Activated T-helper 17 cell treated with anti-CD3 and anti-CD28 coated beads, Interleukin-2, amount 50 U/mL, for 72 hours (primary cell): ENCODE measurements around the gene RALBP1. TPM values are rescaled to one million over a fixed set of nuclear protein-coding genes. Genes with fewer than 3 reads are reported as not detected.

ENCODE experiments used
- ATAC-seq: fragments of 150-1000 bp; cut with Tn5 transposase; replicated peaks from 2 replicates; pipeline ENCODE4 v1.10.0; 2021; ENCODE audit warnings: mild to moderate bottlenecking, moderate library complexity
- H3K27ac Mint-ChIP-seq: one replicate; pipeline ENCODE4 v1.8.0; 2022; ENCODE audit warnings: mixed read lengths
- H3K27me3 Mint-ChIP-seq: one replicate; pipeline ENCODE4 v1.8.0; 2022; ENCODE audit warnings: mixed read lengths
- H3K36me3 Mint-ChIP-seq: one replicate; pipeline ENCODE4 v1.8.0; 2022; ENCODE audit warnings: low read depth, mild to moderate bottlenecking, mixed read lengths
- H3K4me1 Mint-ChIP-seq: one replicate; pipeline ENCODE4 v1.8.0; 2022; ENCODE audit warnings: mixed read lengths
- H3K4me3 Mint-ChIP-seq: one replicate; pipeline ENCODE4 v1.8.0; 2022; ENCODE audit warnings: mild to moderate bottlenecking, mixed read lengths
- H3K9me3 Mint-ChIP-seq: one replicate; pipeline ENCODE4 v1.8.0; 2022; ENCODE audit warnings: mixed read lengths
- total RNA-seq, 2 donors: library from RNA; stranded (reverse); gene quantifications; one replicate each; pipeline ENCODE4 v1.2.3, GENCODE V29; 2022

Gene RALBP1
- total RNA-seq, 2 donors from 2014 or later = 53.2 to 62.7 TPM

DNA sequence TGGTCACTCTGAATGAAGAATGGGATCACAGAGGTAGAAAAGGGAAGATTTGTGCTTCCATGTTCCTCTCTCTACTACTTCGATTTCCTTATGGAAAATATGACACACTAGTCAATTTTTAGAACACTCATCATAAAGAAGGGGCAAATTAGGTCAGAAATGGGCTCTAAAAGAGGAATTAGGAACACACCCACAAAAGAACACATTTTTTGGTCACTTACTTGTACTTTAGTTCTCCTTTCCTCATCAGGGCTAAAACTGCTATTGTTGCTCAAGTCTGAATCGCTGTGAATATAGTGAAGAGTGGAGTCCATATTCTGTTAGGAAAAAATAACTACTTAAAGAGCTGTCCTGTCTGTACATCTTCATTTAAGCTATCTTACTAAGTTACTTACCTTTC is 86.4 kb downstream of the RALBP1 start:
- no peak overlapping the region for H3K27ac Mint-ChIP-seq
- H3K36me3 Mint-ChIP-seq = peaks cover 82% of the 10 kb centered on the region
- H3K4me1 Mint-ChIP-seq = no peaks in the 10 kb centered on the region
- H3K9me3 Mint-ChIP-seq = no peaks in the 10 kb centered on the region
- no peak for ATAC-seq
- H3K4me3 Mint-ChIP-seq = no peak overlapping the region
- H3K27me3 Mint-ChIP-seq = no peaks in the 10 kb centered on the region

DNA sequence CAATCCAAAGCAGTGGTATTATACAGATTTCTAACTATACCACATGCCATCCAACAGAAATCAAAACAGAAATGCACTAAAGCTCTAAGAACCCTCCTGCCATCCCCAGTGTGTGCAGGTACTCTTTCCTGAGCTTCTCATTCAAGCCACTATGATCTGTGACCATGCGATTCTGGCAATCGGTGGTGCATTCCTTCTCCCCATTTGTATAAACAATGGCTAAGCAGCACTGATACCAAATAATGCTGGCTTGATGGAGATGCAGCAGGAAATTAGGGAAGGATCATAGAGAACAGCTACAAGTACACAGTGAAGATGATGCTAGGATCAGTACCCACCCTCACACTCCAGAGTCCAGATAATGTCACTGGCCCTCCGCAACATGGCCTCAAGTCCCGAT is 87.3 kb downstream of the RALBP1 start:
- H3K27ac Mint-ChIP-seq = no peak overlapping the region
- peaks cover 82% of the 10 kb centered on the region for H3K36me3 Mint-ChIP-seq
- no peaks in the 10 kb centered on the region for H3K27me3 Mint-ChIP-seq
- H3K4me3 Mint-ChIP-seq = no peak overlapping the region
- H3K4me1 Mint-ChIP-seq = no peaks in the 10 kb centered on the region
- no peaks in the 10 kb centered on the region for H3K9me3 Mint-ChIP-seq
- ATAC-seq = no peak

DNA sequence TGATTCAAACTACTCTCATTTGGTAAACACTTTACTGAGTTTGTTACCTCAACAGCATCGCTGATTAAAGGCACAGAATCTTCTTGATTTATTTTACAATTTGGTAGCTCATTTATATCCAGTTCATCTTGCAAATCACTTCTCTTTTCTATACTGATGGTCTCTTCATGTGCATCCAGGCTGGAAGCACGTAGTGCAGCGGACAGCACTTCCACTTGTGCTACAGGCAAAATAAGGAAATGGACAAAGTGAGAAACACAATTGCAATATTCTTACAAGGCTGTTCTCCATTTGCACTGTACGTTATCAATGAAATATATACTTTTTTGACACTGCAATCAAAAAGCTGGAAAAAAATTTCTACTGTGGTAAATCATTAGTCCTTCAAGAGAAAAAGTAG is 88.0 kb downstream of the RALBP1 start:
- no peak for ATAC-seq
- H3K27ac Mint-ChIP-seq = no peak overlapping the region
- H3K36me3 Mint-ChIP-seq = peaks cover 76% of the 10 kb centered on the region
- no peaks in the 10 kb centered on the region for H3K9me3 Mint-ChIP-seq
- no peaks in the 10 kb centered on the region for H3K27me3 Mint-ChIP-seq
- H3K4me3 Mint-ChIP-seq = no peak overlapping the region
- no peaks in the 10 kb centered on the region for H3K4me1 Mint-ChIP-seq

DNA sequence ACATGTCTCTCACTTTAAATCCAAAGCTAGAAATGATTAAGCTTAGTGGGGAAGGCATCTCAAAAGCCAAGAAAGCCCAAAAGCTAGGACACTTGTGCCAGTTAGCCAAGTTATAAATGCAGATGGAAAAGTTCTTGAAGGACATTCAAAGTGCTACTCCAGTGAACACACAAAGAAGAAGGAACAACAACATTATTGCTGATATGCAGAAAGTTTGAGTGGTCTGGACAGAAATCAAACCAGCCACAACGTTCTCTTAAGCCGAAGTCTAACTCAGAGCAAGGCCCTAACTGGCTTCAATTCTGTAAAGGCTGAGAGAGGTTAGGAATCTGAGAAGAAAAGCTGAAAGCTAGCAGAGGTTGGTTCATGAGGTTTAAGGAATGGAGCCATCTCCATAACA is 90.1 kb downstream of the RALBP1 start:
- H3K27ac Mint-ChIP-seq = no peak overlapping the region
- H3K4me3 Mint-ChIP-seq = no peak overlapping the region
- H3K9me3 Mint-ChIP-seq = no peaks in the 10 kb centered on the region
- ATAC-seq = no peak
- H3K4me1 Mint-ChIP-seq = no peaks in the 10 kb centered on the region
- H3K27me3 Mint-ChIP-seq = no peaks in the 10 kb centered on the region
- peaks cover 69% of the 10 kb centered on the region for H3K36me3 Mint-ChIP-seq

DNA sequence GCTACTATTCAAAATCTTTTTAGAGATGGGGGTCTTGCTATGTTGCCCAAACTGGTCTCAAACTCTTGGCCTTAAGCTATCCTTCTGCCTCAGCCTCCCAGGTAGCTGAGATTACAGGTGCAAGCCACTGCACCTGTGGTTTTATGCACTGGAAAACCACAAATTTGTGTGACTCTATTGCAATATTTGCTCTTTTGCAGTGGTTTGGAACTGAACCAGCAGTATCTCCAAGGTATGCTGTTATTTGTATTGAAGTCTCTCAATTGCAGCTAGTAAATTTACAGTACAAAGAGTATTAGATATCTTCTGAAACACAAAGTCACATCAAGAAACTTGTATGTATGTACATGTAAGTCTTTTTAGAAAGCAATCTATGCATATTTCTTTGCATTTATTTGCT is 92.9 kb downstream of the RALBP1 start:
- no peak for ATAC-seq
- no peaks in the 10 kb centered on the region for H3K27me3 Mint-ChIP-seq
- no peak overlapping the region for H3K4me3 Mint-ChIP-seq
- no peaks in the 10 kb centered on the region for H3K9me3 Mint-ChIP-seq
- H3K4me1 Mint-ChIP-seq = peaks cover 5% of the 10 kb centered on the region
- H3K27ac Mint-ChIP-seq = no peak overlapping the region
- H3K36me3 Mint-ChIP-seq = peaks cover 64% of the 10 kb centered on the region

DNA sequence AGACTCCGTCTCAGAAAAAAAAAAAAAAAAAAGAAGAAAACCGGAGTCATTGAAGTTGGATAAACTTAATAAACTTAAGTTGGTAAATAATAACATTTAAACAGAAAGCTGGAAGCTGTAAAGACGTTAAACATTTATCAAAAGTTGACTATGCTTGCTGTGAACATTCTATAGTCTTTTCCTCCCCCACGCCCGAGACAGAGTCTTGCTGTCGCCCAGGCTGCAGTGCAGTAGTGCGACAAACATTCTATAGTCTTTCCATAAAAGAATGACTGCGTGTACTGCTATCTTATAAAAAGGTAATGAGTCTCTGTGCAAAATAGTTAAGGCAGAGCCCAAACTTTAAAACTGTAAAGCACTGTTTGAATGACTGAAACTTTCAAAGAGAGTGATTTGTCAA is 93.9 kb downstream of the RALBP1 start:
- H3K27ac Mint-ChIP-seq = no peak overlapping the region
- H3K4me3 Mint-ChIP-seq = no peak overlapping the region
- peaks cover 54% of the 10 kb centered on the region for H3K36me3 Mint-ChIP-seq
- H3K9me3 Mint-ChIP-seq = no peaks in the 10 kb centered on the region
- H3K4me1 Mint-ChIP-seq = peaks cover 5% of the 10 kb centered on the region
- no peaks in the 10 kb centered on the region for H3K27me3 Mint-ChIP-seq
- no peak for ATAC-seq

DNA sequence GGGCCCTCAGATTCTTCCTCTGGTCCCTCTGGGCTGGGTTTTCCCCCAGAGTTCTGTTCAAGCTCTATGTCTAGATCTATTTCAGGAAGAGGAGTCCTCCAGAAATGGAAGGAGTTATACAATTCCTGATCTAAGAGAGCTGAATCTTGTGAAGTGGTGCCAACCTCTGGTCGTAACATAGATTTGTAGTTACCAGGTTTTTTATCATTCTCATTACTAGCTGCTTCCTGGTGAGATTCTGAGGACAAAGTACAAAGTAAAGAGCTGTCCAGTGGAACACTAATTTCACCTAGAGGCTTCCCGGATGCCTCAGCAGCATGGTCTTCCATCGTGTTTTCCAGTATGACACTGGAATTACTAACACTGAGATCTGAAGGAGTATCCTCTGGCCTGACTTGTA is 94.9 kb downstream of the RALBP1 start:
- Mint-ChIP-seq H3K36me3 (peaks cover 49% of the 10 kb centered on the region), H3K9me3 (no peaks in the 10 kb centered on the region), H3K27ac (no peak overlapping the region), H3K4me1 (peaks cover 5% of the 10 kb centered on the region), H3K4me3 (no peak overlapping the region), H3K27me3 (no peaks in the 10 kb centered on the region)
- no peak for ATAC-seq

DNA sequence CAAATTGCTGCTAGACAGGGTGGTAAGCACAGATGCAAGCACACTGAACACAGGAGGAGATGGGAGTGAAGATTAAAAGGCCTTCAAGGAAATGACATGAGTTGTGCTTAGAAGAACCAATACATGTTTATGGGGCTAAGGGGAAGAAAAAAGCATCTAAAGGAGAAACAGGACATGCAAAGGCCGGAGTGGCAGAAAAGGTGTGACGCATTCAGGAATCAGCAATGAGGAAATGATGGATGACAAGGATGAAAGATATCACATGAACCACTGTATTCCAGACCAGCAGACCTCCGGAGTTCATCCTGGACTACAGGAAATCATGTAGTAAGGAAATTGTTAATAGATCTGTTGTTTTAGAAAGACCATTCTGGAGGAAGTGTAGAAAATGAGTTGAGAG is 96.2 kb downstream of the RALBP1 start:
- H3K4me3 Mint-ChIP-seq = no peak overlapping the region
- peaks cover 5% of the 10 kb centered on the region for H3K4me1 Mint-ChIP-seq
- no peak for ATAC-seq
- no peaks in the 10 kb centered on the region for H3K27me3 Mint-ChIP-seq
- no peaks in the 10 kb centered on the region for H3K9me3 Mint-ChIP-seq
- peaks cover 60% of the 10 kb centered on the region for H3K36me3 Mint-ChIP-seq
- H3K27ac Mint-ChIP-seq = peak overlapping the region; percentile 4

DNA sequence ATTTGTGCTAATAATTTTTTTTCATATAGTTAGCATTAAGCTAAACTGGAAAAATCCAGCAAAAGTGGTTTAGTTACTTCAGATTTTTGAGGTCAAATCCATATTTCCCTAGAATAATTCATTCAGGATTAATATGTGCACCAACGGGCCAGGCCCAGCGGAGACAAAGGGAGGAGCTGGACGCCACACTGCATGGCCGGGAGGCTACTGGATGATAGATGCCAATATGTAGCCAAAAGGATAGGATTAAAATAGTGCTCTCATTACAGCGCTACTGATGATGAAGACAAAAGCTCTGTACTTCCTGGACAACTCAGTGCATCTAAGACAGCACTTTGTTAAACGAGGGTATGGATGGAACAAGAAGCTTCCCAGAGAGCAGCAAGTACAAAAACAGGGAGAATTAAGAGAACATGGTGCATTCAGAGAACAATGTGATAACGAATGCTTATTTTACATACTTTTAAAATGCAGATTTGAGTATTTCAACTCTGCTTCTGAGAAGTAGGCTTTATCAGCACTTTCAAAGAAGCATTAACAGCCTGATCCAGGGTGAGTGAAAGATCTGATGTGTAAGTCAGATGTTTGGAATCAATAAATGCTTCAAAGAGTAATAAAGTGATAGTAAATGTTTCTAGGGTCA is 99.3 kb downstream of the RALBP1 start:
- Mint-ChIP-seq H3K36me3 (peaks cover 60% of the 10 kb centered on the region), H3K4me1 (peaks cover 5% of the 10 kb centered on the region), H3K27ac (no peak overlapping the region), H3K4me3 (no peak overlapping the region), H3K27me3 (no peaks in the 10 kb centered on the region), H3K9me3 (no peaks in the 10 kb centered on the region)
- ATAC-seq = no peak

DNA sequence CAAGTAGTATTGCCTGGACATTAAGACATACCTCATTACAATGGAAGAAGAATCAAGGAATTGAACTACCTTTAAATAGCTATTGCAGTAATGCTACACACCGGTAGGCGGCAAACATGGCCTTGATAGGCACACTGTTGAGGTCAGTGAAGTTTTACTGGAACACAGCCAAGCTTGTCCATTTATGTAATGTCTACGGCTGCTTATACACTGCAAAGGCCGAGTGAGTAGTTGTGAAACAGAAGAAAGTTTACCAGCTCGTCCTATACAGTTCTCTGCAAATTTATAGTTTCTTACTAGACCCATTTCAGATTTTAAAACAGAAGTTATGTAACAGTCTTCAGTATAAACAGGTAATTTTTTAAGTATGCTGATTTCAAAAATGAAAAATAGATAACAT is 100.2 kb downstream of the RALBP1 start:
- peaks cover 59% of the 10 kb centered on the region for H3K36me3 Mint-ChIP-seq

DNA sequence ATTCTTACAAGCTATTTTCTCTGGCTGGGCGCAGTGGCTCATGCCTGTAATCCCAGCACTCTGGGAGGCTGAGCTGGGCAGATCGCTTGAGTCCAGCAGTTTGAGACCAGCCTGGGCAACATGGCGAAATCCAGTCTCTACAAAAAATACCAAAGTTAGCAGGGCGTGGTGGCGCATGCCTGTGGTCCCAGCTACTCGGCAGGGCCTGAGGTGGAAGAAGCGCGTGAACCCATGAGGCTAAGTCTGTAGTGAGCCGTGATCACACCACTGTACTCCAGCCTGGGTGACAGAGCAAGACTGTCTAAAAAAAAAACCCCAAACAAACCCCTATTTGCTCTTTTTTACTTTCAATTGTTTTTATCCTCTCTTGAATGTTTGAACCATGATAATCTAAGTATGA is 102.0 kb downstream of the RALBP1 start:
- H3K36me3 Mint-ChIP-seq = peaks cover 59% of the 10 kb centered on the region
- no peak overlapping the region for H3K27ac Mint-ChIP-seq
- H3K9me3 Mint-ChIP-seq = no peaks in the 10 kb centered on the region
- H3K27me3 Mint-ChIP-seq = no peaks in the 10 kb centered on the region
- H3K4me1 Mint-ChIP-seq = no peaks in the 10 kb centered on the region
- ATAC-seq = no peak
- H3K4me3 Mint-ChIP-seq = no peak overlapping the region

More for the DNA sequence above, 100.2 kb downstream of the RALBP1 start:
- H3K27ac Mint-ChIP-seq = no peak overlapping the region
- no peaks in the 10 kb centered on the region for H3K27me3 Mint-ChIP-seq
- ATAC-seq = peak; percentile 47
- H3K4me1 Mint-ChIP-seq = peaks cover 5% of the 10 kb centered on the region
- H3K4me3 Mint-ChIP-seq = no peak overlapping the region
- no peaks in the 10 kb centered on the region for H3K9me3 Mint-ChIP-seq

DNA sequence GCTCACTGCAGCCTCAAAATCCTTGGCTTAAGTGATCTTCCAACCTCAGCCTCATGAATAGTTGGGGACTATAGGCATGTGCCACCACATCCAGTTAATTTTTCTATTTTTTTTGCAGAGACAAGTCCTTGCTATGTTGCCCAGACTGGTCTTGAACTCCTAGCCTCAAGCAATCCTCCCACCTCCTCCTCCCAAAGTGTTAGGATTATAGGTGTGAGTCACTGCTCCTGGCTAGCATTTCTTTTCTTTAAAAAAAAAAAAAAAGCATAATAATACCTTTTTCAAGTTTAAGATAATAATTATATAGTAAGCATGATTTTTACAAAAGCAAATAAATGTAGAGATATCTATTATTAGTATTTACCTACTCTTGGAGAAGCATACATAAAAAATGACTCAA is 103.0 kb downstream of the RALBP1 start:
- H3K27me3 Mint-ChIP-seq = no peaks in the 10 kb centered on the region
- H3K9me3 Mint-ChIP-seq = no peaks in the 10 kb centered on the region
- H3K36me3 Mint-ChIP-seq = peaks cover 68% of the 10 kb centered on the region
- ATAC-seq = no peak
- no peak overlapping the region for H3K4me3 Mint-ChIP-seq
- no peak overlapping the region for H3K27ac Mint-ChIP-seq
- no peaks in the 10 kb centered on the region for H3K4me1 Mint-ChIP-seq

DNA sequence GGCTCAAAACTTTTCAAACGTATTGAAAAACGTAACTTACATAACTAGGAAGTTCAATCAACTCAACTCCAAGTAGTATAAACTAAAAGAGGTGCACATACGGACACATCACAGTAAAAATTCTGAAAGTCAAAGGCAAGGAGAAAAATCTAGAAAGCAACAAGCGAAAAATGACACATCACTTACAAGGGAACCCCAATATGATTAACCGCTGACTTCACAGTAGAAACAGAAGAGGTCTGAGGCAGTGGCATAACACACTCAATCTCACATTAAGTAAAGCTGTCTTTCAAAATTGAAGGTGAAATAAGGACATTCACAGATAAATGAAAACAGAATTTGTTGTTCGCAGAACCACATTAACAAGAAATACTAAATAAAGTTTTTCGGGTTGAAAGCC is 106.4 kb downstream of the RALBP1 start:
- Mint-ChIP-seq H3K9me3 (no peaks in the 10 kb centered on the region), H3K27me3 (no peaks in the 10 kb centered on the region), H3K36me3 (peaks cover 85% of the 10 kb centered on the region), H3K4me3 (no peak overlapping the region), H3K4me1 (no peaks in the 10 kb centered on the region), H3K27ac (peak overlapping the region; percentile 14)
- no peak for ATAC-seq

DNA sequence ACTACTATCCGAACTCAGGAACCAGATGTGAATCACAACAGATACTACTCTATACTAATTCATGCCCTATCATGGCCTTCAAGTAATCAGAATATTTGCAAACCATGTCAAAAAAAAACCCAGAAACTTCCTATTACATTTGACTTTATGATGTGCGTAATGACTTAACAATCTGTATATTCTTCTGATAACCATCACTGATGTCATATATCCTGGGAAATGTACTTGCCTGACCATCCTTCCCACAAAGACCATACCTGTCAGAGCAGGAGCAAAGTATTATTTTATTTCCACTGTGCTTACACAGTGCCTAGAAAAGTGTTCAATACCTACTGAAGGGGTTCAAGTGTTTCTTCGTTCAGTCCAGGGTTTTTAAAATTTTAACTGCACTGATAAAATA is 111.5 kb downstream of the RALBP1 start:
- no peak overlapping the region for H3K27ac Mint-ChIP-seq
- H3K9me3 Mint-ChIP-seq = no peaks in the 10 kb centered on the region
- no peak overlapping the region for H3K4me3 Mint-ChIP-seq
- peaks cover 91% of the 10 kb centered on the region for H3K36me3 Mint-ChIP-seq
- no peaks in the 10 kb centered on the region for H3K4me1 Mint-ChIP-seq
- ATAC-seq = no peak
- H3K27me3 Mint-ChIP-seq = no peaks in the 10 kb centered on the region
